Right kidney (tissue), 1 donor: ENCODE data around the gene PRR3.

ENCODE experiments used
- DNase-seq: peaks from one replicate; pipeline ENCODE4 v3.0.0-alpha.2; 2016

Gene PRR3

DNA sequence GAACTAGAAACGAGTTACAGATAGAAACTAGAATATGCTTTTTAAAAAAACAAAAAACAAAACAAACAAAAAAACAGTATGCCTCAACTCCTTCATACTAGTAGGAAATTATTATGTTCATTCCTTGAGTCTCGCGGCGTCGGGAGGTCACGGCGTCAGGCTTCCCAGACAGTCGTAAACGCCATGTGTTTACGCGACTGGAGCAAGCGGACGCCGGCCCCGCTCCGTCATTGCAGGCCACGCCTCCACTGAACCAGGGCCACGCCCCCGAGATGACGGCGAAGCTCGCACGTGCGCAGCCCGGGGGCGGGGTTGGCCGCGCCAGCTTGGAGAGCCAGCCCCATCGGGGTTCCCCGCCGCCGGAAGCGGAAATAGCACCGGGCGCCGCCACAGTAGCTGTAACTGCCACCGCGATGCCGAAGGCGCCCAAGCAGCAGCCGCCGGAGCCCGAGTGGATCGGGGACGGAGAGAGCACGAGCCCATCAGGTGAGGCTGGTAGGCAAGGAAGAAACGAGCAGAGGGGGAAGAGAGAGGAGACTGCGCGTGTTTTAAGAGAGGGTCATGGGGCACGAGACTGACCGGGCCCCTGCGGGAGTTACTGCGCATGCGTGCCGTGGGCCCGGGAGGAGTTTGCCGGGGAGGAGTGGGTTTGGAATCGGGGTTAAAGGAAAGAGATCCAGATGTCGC lies 14.1 kb downstream of the PRR3 start, which contains the start of gene ABCF1:
TSS of gene ABCF1 (plus strand) at position 368 of the 687 bp plus-strand sequence. CDS start at position 414, 46 bp downstream.
- DNase-seq: peak; percentile 100

DNA sequence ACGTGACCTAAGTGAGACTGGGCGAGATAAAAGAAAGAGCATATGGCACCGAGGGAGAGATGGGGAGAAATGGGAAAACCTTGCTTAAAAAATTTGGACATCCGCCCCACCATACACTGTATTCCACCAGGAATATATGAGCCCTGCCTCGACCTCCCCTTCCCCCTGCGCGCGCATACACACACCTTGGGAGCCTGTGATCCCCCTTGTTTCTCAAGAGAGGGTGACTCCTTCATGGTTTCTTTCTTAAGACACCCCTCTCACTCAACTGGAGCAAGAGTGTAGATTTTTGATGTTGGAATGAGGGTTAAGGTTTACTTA lies 14.6 kb downstream of the PRR3 start:
- DNase-seq: no peak

DNA sequence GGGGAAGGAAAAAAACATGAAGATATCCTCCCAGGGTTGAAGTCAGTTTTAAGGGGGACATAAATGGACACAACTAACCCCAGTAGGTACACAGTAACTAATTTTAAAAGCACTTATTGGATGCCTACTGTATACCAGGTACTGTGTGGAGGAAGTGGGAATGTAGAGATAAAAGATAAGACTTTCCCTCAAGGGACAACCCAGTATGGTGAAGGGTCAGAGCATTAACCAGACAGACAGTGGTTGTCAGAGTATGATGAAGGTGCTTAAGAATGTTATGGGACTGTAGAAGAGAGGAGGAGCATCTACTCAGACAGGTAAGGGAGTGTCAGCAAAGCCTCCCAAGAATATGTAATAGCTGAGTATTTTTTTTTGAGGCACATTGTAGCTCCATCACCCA lies 15.1 kb downstream of the PRR3 start:
- DNase-seq: no peak

DNA sequence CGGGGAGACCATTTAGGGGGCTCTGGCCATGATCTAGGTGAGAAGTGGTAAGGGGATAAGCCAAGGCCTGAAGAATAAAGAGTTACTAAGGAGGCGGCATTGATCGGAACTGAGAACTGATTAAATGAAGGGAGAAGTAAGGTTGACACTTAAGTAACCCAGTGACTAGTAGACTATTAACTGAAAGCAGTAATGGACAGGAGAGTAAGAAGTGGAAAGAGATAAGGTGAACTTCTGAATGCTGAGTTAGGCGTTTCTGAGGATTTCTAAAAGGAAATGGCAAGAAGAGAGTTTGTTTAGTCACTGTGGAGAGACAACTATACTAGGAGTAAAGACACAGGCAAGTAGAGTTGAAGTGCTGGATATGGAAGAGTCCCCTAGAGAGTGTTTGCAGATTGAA lies 16.0 kb downstream of the PRR3 start:
- DNase-seq: no peak

DNA sequence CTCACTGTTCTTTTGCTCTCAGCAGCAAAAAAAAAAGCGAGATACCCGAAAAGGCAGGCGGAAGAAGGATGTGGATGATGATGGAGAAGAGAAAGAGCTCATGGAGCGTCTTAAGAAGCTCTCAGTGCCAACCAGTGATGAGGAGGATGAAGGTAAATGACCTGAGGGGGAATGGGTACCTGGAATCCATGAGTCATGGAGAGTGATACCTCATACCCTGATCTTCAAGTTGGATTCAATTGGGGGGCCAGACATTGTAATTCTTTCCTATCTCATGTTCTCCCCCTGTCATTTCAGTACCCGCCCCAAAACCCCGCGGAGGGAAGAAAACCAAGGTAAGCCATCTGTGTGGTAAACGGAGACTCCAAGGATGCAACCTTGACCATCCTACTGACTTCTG lies 21.0 kb downstream of the PRR3 start:
- no peak for DNase-seq

DNA sequence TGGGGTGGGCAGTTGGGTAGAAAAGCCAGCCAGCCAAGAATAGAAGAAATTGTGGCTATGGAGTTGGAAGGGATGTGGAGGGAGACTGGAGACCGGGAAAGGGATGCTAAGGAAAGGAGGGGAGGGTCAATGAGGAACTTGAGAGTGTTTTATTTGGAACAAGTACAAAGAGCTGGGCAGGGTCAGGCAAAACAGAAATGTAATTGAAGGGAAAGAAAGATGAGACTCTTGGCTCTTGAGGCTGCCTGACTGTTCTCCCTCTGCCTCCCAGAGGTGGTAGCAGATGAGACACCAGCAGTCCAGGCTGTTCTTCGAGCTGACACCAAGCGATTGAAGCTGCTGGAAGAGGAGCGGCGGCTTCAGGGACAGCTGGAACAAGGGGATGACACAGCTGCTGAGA lies 26.8 kb downstream of the PRR3 start:
- no peak for DNase-seq

DNA sequence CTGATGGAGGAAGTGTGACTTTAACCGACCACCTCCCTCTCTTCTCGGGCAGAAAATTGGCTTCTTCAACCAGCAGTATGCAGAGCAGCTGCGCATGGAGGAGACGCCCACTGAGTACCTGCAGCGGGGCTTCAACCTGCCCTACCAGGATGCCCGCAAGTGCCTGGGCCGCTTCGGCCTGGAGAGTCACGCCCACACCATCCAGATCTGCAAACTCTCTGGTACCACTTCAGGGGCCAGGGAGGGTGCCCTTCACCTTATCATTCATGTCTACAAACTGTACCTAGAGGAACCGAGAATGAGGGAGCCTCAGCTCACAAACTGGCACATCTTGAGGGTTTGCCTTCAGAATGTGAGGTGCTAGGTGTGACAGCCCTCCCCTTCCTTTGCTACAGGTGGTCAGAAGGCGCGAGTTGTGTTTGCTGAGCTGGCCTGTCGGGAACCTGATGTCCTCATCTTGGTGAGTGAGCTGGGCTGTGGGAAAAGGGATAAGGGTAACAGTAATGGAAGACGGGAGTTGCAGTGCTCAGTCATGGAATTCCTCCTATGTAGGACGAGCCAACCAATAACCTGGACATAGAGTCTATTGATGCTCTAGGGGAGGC lies 32.8 kb downstream of the PRR3 start:
- DNase-seq: no peak

DNA sequence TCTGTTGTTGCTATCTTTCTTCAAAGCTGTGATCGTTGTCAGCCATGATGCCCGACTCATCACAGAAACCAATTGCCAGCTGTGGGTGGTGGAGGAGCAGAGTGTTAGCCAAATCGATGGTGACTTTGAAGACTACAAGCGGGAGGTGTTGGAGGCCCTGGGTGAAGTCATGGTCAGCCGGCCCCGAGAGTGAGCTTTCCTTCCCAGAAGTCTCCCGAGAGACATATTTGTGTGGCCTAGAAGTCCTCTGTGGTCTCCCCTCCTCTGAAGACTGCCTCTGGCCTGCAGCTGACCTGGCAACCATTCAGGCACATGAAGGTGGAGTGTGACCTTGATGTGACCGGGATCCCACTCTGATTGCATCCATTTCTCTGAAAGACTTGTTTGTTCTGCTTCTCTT lies 33.4 kb downstream of the PRR3 start:
- no peak for DNase-seq

DNA sequence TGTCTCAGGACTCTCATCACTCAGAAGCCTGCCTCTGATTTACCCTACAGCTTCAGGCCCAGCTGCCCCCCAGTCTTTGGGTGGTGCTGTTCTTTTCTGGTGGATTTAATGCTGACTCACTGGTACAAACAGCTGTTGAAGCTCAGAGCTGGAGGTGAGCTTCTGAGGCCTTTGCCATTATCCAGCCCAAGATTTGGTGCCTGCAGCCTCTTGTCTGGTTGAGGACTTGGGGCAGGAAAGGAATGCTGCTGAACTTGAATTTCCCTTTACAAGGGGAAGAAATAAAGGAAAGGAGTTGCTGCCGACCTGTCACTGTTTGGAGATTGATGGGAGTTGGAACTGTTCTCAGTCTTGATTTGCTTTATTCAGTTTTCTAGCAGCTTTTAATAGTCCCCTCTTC lies 33.9 kb downstream of the PRR3 start:
- no peak for DNase-seq

DNA sequence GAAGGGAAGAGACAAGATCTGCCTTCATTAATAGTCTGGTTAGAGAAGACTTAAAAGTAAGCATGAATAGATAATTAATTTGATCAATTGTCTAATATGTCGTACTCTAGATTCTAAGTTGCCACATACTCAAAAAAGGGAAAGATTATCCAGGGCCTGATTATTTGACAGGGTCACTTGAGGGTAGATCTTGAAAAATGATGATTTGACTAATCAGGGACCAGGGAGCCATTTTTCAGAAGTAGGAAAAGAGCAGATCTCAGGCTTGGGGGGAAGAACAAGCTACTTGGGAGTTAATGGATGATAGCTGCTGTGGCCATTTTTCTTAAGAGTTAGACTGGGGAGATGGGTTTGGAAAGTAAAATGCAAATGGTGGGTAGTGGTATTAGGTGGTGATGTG lies 35.2 kb downstream of the PRR3 start:
- no peak for DNase-seq

DNA sequence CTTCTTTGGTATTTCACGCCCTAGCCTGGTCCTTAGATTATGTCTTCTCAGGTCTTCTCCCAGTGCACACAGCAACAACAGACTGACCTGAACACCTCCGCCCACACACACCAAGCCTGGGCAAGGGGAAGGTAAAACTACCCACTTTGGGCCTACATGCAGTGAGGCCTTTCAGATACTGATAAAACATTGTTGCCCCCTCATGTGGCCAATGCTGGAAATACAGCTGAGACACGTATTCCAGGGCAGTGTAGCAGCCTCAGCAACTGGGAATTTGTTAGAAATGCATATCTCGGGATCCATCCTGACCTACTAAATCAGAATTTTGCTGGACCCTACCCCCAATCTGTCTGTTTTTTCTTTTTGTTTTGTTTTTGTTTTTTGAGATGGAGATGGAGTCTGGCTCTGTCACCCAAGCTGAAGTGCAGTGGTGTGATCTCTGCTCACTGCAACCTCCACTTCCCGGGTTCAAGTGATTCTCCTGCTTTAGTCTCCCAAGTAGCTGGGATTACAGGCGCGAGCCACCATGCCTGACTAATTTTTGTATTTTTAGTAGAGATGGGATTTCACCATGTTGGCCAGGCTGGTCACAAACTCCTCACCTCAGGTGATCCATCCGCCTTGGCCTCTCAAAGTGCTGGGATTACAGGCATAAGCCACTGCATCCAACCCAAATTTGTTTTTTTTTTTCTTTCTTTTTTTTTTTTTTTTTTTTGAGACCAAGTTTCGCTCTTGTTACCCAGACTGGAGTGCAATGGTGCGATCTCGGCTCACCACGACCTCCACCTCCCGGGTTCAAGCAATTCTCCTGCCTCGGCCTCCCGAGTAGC lies 40.4 kb downstream of the PRR3 start:
- DNase-seq: peak; percentile 48

DNA sequence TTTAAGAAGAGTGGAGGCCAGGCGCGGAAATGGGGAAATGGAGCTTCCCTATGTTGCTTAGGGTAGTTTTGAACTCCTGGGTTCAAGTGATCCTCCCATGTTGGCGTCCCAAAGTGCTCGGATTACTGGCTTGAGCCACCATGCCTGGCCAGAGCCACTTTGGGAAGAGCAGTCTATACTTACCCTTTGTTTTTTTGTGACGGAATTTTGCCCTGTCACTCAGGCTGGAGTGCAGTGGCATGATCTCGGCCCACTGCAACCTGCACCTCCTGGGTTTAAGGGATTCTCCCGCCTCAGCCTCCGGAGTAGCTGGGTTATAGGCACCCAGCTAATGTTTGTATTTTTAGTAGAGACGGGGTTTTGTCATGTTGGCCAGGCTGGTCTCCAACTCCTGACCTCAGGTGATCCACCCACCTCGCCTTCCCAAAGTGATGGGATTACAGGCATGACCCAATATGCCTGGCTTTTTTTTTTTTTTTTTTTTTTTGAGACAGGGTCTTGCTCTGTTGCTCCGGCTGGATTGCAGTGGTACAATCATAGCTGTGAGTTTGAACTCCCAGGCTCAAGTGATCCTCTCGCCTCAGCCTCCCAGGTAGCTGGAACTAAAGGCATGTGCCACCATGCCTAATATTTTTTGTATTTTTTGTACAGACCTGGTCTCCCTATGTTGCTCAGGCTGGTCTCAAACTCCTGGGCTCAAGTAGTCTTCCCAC lies 42.0 kb downstream of the PRR3 start:
- no peak for DNase-seq

DNA sequence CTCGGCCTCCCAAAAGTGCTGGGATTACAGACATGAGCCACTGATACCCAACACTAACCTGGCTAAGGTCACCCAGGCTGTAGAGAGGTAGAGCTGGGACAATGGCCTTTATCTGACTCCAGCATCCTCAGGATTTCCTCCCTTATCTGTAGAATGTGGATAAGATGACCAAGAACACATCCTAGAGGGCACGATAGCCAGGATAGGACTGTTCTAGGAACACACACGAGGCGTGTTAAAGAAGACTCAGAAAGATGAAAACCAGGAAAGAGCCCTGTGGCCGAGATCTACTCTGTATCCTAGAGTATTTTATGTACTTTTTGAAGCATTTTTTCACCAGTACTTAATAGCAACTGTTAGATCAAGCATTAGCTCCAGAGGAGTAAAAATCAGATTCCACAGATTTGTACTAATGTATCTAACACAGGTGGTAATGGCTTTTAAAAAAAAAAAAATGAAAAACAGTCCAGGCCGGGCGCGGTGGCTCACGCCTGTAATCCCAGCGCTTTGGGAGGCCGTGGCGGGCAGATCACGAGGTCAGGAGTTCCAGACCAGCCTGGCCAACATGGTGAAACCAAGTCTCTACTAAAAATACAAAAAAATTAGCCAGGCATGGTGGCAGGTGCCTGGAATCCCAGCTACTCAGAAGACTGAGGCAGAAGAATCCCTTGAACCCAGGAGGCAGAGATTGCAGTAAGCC lies 42.7 kb downstream of the PRR3 start:
- DNase-seq: no peak

DNA sequence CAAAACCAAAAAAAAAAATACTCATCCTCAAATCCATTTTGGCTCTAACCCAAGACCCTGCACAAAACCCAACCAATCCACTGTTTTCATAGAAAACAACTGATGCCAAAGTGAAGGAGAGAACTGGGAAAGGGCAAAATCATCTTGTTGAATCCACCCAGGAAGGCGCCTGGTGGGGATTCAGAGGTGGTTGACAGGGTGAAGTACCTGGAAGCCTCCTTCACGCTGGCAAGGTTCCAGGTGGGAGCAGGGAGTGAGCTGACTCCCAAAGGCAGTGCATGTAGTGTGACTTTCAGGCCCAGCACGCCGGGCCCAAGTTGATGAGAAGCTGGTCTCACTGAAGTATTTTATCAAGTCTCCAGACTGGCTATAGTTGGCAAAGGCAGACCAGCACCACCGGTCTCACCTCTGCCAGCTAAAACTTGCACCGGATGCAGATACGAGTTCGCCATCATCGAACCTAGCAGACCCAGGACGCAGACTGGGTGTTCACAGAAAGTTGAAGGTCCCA lies 43.4 kb downstream of the PRR3 start:
- DNase-seq: no peak

DNA sequence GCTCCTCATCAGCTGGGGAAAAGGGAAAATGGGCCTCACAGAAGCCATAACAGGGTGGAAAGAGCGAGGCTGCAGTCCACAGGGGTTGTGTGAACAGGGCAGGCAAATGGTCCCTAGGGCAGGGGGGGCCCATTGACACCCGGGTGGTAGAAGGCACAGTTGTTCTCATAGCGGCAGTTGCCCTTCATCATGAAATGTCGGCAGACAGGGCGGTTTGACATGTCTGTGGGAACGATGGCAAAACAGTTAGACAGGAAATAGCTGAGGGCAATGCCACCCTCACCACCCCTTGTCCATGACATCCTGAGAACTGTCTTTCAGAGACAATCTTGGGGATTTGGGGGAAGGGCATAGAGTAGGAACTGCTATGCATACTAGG lies 44.3 kb downstream of the PRR3 start:
- no peak for DNase-seq

DNA sequence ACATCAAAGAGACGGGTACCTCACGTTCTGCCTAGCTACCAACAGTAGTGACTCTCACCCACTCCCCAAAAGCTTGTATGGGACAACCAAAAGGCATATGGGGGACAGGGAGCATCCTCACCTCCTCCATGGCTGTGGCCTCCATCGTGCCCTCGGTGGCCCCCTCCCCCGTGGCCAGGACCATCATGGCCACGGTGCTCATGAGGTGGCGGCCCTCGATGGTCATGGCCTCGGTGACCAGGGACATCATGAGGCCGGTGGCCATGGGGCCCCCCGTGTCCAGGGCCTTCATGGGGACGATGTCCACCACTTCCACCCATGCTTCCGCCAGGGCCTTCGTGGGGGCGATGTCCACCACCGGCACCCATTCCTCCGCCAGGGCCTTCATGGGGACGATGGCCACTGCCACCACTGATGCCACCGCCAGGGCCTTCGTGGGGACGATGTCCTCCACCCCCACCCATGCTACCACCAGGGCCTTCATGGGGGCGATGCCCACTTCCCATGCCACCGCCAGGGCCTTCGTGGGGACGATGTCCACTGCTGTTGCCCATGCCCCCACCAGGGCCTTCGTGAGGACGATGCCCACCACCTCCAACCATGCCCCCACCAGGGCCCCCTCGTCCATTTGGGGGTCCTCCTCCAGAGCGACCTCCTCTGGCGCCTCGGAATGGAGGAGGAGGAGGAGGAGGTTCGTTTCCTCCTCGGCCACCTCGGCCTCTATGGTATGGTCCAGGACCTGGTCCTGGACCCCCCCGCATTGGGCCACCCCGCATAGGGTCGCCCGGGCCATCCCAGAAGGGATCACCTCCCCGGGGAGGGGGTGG lies 44.9 kb downstream of the PRR3 start:
- no peak for DNase-seq

DNA sequence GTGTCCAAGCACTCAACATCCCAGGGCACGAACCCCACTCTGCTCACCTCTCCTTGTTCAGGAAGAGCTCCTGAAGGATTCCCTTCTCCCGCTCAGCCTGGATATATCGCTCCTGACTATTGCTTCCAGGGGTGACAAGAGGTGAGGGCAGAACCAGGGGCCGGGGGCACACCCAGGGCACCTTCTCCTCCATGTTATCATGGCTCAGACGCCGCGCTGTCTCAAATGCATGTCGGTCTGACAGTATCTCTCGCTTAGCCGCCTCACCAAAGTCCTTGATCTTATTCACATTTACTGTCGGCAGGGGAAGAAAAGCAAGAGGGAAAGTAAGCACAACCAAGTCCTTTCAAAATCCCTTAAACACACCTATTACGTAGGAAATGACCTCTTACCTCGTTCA lies 46.9 kb downstream of the PRR3 start:
- no peak for DNase-seq

DNA sequence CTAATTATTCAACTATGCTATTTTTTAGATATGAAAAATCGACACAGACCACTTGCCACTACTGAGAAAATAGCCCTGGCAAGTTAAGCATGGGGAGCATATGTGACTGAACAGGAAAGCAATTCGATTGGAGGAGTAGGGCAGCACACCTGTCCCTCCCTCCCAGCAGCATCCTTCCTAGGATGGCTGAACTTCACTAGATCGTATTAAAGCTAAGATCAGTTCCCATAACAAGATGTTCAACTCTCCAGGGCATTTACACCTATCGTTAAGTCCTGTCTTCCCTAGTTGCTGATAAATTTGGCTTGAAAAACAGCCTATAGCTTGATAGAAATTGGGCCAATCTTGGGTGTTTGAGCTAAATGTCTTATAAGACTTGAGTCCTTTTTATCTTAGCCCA lies 53.0 kb downstream of the PRR3 start:
- DNase-seq: no peak

DNA sequence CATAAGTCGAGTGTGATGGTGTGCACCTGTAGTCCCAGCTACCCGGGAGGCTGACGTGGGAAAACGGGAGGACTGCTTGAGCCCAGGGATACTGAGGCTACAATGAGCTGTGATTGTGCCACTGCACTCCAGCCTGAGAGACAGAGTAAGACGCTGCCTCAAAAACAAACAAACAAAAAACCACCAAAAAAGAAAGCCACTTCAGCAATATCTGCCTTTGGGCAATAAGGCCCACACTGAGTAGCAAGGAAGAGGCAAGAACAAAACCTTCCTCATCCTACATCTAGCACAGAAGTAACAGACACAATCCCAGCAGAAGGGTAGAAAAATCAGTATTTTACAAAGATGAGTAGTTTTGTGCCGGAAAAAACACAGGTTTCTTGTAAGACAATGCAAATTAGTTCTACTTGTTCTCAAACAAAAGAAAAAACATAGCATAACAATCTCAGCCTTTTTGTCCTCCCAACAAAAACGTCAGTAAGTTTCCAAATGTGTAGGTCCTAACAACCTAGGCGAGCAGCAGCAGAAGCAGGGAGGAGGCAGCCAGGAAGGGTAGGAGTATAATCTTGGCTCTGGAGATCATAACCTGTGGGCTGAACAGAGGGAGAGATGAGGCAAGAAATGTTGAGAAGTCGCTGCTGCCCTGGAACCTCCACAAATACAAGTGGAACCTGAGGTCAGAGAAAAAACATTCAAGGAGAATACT lies 54.2 kb downstream of the PRR3 start:
- no peak for DNase-seq

DNA sequence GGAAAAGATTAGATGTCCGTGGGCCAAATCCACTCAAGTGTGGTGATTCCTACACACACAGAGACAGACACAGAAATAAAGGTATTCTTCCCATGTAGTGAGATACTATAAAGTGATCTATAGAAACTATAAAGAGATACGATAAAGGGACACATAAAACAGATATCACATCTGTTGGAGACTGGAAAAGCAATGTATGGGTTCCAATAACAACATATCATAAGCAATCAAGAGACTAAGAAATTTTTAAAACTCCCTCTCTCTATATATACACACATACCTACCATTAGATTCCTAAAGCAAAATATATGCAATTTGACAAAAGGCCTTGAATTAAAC lies 54.7 kb downstream of the PRR3 start:
- no peak for DNase-seq

DNA sequence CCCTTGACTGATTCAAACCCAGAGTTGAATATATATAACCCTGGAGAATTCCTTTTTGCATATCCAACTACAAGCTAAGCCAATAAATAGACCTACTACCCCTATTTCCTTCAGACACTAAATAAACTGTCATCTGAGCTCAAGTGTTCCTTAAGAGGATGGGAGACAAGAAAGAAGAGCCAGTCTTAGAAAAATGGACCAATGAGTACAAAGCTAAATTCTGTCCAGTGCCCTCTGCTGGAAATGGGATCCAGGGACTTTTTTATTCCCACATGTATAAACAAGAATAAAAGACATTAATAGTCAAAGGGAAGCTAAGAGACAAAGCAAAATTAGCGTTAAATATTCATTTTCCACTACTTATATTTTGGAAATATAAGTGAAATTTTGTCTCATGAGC lies 55.1 kb downstream of the PRR3 start:
- DNase-seq: no peak
